Tibial artery (tissue), 4 donors: ENCODE measurements around the gene SERPINA10.

Experiments used
- DNase-seq, 2 donors: peaks; one replicate each; pipeline ENCODE4 v3.0.0-alpha.2; 2019
- H3K27ac ChIP-seq, 2 donors: fragments of 200-600 bp; sonication (generic) in 1 of 2; 1 replicate in 1 of 2; 2 replicates in 1 of 2; pipeline ENCODE4 v1.5.1; 2018 to 2019; ENCODE audit warnings: mild to moderate bottlenecking in 1 of 2
- H3K27me3 ChIP-seq, 2 donors: fragments of 200-600 bp; sonication (generic) in 1 of 2; one replicate each; pipeline versions ENCODE4 v1.5.1 to v1.6.0; 2016 to 2019
- H3K36me3 ChIP-seq, 3 donors: fragments of 200-600 bp; sonication (generic) in 2 of 3; one replicate each; pipeline ENCODE4 v1.5.1; 2016 to 2019; ENCODE audit warnings: mild to moderate bottlenecking in 2 of 3
- H3K4me1 ChIP-seq, 4 donors: fragments of 200-600 bp; sonication (generic) in 2 of 4; 1 replicate in 3 of 4; 2 replicates in 1 of 4; pipeline ENCODE4 v1.5.1; 2016 to 2019
- H3K4me3 ChIP-seq, 2 donors: fragments of 200-600 bp; sonication (generic) in 1 of 2; 1 replicate in 1 of 2; 2 replicates in 1 of 2; pipeline ENCODE4 v1.5.1; 2018 to 2019; ENCODE audit warnings: mild to moderate bottlenecking in 2 of 2
- H3K9me3 ChIP-seq, 3 donors: fragments of 200-600 bp; sonication (generic) in 1 of 3; one replicate each; pipeline ENCODE4 v1.5.1; 2016 to 2019
- CTCF ChIP-seq, 2 experiments: fragments of 200-600 bp in 1 of 2; fragments of 450-650 bp in 1 of 2; IDR thresholded peaks; one replicate each; pipeline ENCODE4 v1.5.1; 2017 to 2019; ENCODE audit warnings: antibody characterized with exemption in 2 of 2, mild to moderate bottlenecking in 1 of 2, moderate library complexity in 1 of 2
- intact Hi-C: fragments of 100-400 bp; cut with DNase I; formaldehyde crosslinking; loops from one replicate; pipeline ENCODE4 v1.15.0; 2023; ENCODE audit warnings: low total_unique reads

SERPINA10 gene

GRCh38 chr14:94337274-94337673 is 44.2 kb upstream of the SERPINA10 start:
- no peak for TF ChIP-seq CTCF (IDR thresholded peaks at IDR 0.05)
- DNase-seq = no peak
- intact Hi-C loops = no loop called here
- no peak overlapping the region for H3K27ac ChIP-seq
- H3K4me1 ChIP-seq = peaks cover 0 to 10% (median 7%) of the 10 kb centered on the region in 4 donors
- H3K36me3 ChIP-seq = no peaks in the 10 kb centered on the region
- no peaks in the 10 kb centered on the region for H3K9me3 ChIP-seq
- no peak overlapping the region for H3K4me3 ChIP-seq
- no peaks in the 10 kb centered on the region for H3K27me3 ChIP-seq

DNA sequence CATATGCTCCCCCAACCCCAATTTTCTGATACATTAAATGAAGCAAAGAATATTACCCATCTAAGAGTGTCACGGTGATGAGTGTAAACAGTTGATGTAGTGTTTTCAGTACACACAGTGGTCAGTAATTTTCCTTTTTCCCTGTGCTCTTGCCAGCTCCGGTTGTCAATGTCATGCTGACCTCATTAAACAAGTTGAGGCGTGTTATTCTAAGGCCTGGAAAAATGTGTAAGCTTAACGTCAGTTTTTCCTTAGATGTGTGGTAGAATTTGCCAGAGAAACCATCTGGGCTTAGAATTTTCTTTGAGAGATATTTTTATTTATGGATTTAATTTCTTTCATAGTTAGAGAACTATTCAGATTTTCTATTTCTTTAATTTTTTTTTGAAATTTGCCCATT is 41.8 kb upstream of the SERPINA10 start:
- H3K36me3 ChIP-seq = no peaks in the 10 kb centered on the region
- no peaks in the 10 kb centered on the region for H3K27me3 ChIP-seq
- no peaks in the 10 kb centered on the region for H3K4me1 ChIP-seq
- H3K4me3 ChIP-seq = no peak overlapping the region
- TF ChIP-seq CTCF (IDR thresholded peaks at IDR 0.05) = no peak
- DNase-seq = no peak
- H3K27ac ChIP-seq = no peak overlapping the region
- no peaks in the 10 kb centered on the region for H3K9me3 ChIP-seq
- intact Hi-C loops = no loop called here

DNA sequence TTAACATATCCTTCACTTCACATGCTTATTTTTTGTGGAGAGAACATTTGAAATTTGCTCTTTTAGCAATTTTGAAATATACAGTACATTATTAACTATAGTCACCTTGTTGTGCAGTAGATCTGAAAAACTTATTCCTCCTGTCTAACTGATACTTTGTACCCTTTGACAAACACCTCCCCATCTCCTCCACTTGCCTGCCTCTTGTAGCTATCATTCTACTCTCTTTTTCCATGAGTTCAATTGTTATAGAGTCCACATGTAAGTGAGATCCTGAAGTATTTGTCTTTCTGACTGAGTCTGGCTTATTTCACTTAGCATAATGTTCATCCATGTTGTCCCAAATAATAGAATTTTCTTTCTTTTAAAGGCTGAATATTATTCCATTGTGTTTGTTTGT is 39.5 kb upstream of the SERPINA10 start:
- no peaks in the 10 kb centered on the region for H3K27me3 ChIP-seq
- H3K4me1 ChIP-seq = no peaks in the 10 kb centered on the region
- H3K4me3 ChIP-seq = no peak overlapping the region
- no peaks in the 10 kb centered on the region for H3K9me3 ChIP-seq
- intact Hi-C loops = no loop called here
- no peaks in the 10 kb centered on the region for H3K36me3 ChIP-seq
- no peak overlapping the region for H3K27ac ChIP-seq
- TF ChIP-seq CTCF (IDR thresholded peaks at IDR 0.05) = no peak
- no peak for DNase-seq

DNA sequence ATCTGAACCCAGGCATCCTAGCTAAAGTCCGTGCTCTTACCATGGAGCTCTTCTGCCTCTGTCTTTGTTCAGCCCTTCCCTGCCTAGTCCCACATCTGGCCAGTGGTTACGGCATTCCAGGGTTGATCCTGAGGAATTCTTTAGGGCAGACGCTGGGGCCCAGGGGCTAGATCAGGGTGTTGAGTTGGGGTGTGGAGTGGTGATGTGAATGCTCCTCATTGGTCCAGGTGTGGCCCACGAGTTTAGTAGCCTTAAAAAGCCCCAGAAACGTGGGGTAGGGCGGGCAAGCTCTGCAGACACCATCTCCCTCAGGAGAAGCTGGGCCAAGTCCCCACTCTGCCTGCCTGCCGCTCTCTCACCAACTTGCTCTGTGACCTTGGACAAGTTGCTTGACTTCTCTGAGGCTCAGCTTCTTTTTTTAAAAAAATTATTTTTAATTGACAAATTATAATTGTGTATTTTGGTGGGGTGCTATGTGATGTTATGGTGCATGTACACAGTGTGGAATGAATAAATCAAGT is 39.1 kb upstream of the SERPINA10 start:
- intact Hi-C loops = no loop called here
- DNase-seq = no peak

DNA sequence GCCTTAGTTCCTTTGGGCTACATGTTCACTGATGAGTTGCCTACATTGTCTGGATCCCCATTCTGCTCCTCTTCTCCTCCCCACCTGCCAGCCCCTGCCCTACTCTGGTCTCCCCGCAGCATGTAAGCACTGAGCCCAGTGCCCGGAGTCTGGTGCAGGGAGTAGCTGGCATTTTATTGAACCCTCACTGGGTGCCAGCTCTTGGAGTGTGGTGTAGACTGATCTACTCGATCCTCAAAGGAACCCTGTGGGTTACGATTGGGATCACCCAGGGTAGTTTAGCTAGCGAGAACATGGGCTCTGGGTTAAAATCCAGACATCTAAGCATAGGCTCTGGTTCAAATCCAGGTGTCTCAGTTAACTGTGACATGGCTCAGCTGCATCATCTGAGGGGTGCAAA is 38.4 kb upstream of the SERPINA10 start:
- DNase-seq = no peak
- intact Hi-C loops = no loop called here
- Histone ChIP-seq H3K9me3 (no peaks in the 10 kb centered on the region), H3K36me3 (no peaks in the 10 kb centered on the region), H3K27me3 (no peaks in the 10 kb centered on the region), H3K4me1 (no peaks in the 10 kb centered on the region), H3K27ac (no peak overlapping the region), H3K4me3 (no peak overlapping the region)
- no peak for TF ChIP-seq CTCF (IDR thresholded peaks at IDR 0.05)

More for the DNA sequence above, 39.1 kb upstream of the SERPINA10 start:
- H3K9me3 ChIP-seq = no peaks in the 10 kb centered on the region
- no peak overlapping the region for H3K27ac ChIP-seq
- no peak for TF ChIP-seq CTCF (IDR thresholded peaks at IDR 0.05)
- H3K36me3 ChIP-seq = no peaks in the 10 kb centered on the region
- no peak overlapping the region for H3K4me3 ChIP-seq
- H3K27me3 ChIP-seq = no peaks in the 10 kb centered on the region
- no peaks in the 10 kb centered on the region for H3K4me1 ChIP-seq

DNA sequence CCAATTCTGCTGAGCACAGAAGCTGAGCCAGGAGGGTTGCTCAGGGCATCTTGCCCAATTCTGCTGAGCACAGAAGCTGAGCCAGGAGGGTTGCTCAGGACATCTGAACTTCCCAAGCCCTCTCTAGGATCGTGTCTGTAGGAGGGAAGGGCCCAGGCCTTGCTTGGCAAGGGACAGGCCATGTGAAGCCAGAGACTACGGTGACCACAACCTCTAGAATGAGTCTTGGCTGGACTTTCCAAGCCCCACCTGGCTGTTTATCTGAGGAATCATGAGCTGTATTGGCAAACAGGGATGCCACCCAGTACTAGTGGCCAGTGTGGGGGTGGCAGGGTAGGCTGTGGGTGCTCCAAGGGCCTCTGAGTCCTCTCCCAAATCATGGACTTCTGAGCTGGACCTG is 37.8 kb upstream of the SERPINA10 start:
- no peaks in the 10 kb centered on the region for H3K4me1 ChIP-seq
- no peaks in the 10 kb centered on the region for H3K9me3 ChIP-seq
- no peaks in the 10 kb centered on the region for H3K27me3 ChIP-seq
- no peak overlapping the region for H3K4me3 ChIP-seq
- no peak for DNase-seq
- intact Hi-C loops = no loop called here
- H3K27ac ChIP-seq = no peak overlapping the region
- no peak for TF ChIP-seq CTCF (IDR thresholded peaks at IDR 0.05)
- H3K36me3 ChIP-seq = no peaks in the 10 kb centered on the region
